MCF 10A (cell line): ENCODE measurements around the gene WDFY2. TPM values are rescaled to one million over a fixed set of nuclear protein-coding genes. Genes with fewer than 3 reads are reported as not detected.

Experiments
- BruUV-seq: library from RNA; stranded (reverse); fragments of 400-500 nt; replicated peaks from 2 replicates; lab custom pipeline; 2021; lab: Mats Ljungman, UMichigan
- CTCF ChIA-PET: fragments of 300-600 bp; sonication (Branson Sonifier 250); formaldehyde crosslinking; extraction: SDS; loops from one replicate; lab custom pipeline; 2021; ENCODE audit warnings: antibody characterized with exemption, inconsistent platforms; lab: Yijun Ruan, JAX
- POLR2A ChIA-PET: fragments of 300-600, 350-650 bp; sonication (Branson Sonifier 250); formaldehyde crosslinking; extraction: SDS; loops from one replicate; lab custom pipeline; 2020; ENCODE audit warnings: antibody characterized with exemption, inconsistent platforms; lab: Yijun Ruan, JAX
- DNase-seq: peaks from one replicate; pipeline ENCODE4 v3.0.0-alpha.2; 2018; ENCODE audit not compliant: unreplicated experiment
- H3K27ac Mint-ChIP-seq: one replicate; pipeline ENCODE4 v1.8.0; 2022; ENCODE audit warnings: mild to moderate bottlenecking, low read depth, mixed read lengths; ENCODE audit not compliant: unreplicated experiment
- H3K27me3 Mint-ChIP-seq: one replicate; pipeline ENCODE4 v1.8.0; 2022; ENCODE audit warnings: mixed read lengths; ENCODE audit not compliant: insufficient read depth, unreplicated experiment
- H3K36me3 Mint-ChIP-seq: one replicate; pipeline ENCODE4 v1.8.0; 2022; ENCODE audit warnings: mild to moderate bottlenecking, moderate library complexity, mixed read lengths; ENCODE audit not compliant: insufficient read depth, unreplicated experiment
- H3K4me1 Mint-ChIP-seq: one replicate; pipeline ENCODE4 v1.8.0; 2022; ENCODE audit warnings: mixed read lengths; ENCODE audit not compliant: insufficient read depth, unreplicated experiment
- H3K4me3 Mint-ChIP-seq: one replicate; pipeline ENCODE4 v1.8.0; 2022; ENCODE audit warnings: mild to moderate bottlenecking, moderate library complexity, mixed read lengths; ENCODE audit not compliant: unreplicated experiment
- H3K9me3 Mint-ChIP-seq: one replicate; pipeline ENCODE4 v1.8.0; 2022; ENCODE audit warnings: mixed read lengths; ENCODE audit not compliant: unreplicated experiment
- intact Hi-C: fragments of 100-400 bp; cut with micrococcal nuclease; formaldehyde crosslinking; loops from 2 replicates; pipeline ENCODE4 v1.14.1; 2022
- total RNA-seq: library from RNA; stranded (reverse); gene quantifications from 2 replicates; pipeline ENCODE4 v1.2.3, GENCODE V29; 2022
- TF ChIP-seq, protein P1 (sequence below): fragments of 200-600 bp; IDR thresholded peaks from one replicate; pipeline ENCODE4 v1.8.0; 2022; ENCODE audit warnings: antibody characterized with exemption, mild to moderate bottlenecking; ENCODE audit not compliant: unreplicated experiment

The WDFY2 gene
- total RNA-seq, 1 experiment from 2014 or later: 56.2 TPM

- Mint-ChIP-seq H3K4me3 (no peak overlapping the region), H3K27me3 (no peaks in the 10 kb centered on the region), H3K36me3 (peaks cover 15% of the 10 kb centered on the region), H3K4me1 (peaks cover 21% of the 10 kb centered on the region), H3K9me3 (no peaks in the 10 kb centered on the region), H3K27ac (no peak overlapping the region)
- intact Hi-C loops: loop anchor here (2.0 to 5.0 kb wide), 4 partner anchors 104 to 294 kb away; partner anchors contain the start of genes INTS6 and WDFY2
- DNase-seq: no peak
- TF ChIP-seq, protein P1, sequence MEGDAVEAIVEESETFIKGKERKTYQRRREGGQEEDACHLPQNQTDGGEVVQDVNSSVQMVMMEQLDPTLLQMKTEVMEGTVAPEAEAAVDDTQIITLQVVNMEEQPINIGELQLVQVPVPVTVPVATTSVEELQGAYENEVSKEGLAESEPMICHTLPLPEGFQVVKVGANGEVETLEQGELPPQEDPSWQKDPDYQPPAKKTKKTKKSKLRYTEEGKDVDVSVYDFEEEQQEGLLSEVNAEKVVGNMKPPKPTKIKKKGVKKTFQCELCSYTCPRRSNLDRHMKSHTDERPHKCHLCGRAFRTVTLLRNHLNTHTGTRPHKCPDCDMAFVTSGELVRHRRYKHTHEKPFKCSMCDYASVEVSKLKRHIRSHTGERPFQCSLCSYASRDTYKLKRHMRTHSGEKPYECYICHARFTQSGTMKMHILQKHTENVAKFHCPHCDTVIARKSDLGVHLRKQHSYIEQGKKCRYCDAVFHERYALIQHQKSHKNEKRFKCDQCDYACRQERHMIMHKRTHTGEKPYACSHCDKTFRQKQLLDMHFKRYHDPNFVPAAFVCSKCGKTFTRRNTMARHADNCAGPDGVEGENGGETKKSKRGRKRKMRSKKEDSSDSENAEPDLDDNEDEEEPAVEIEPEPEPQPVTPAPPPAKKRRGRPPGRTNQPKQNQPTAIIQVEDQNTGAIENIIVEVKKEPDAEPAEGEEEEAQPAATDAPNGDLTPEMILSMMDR: no peak
- ChIA-PET POLR2A (interaction anchor here (0.6 to 5.4 kb wide), 11 partner anchors 50 to 280 kb away, joined by 3 to 28 read pairs (median 5); partner anchors contain the start of gene INTS6), CTCF (interaction anchor here (0.6 to 1.6 kb wide), 13 partner anchors 12 to 1440 kb away, joined by 3 to 9 read pairs (median 3); no protein-coding TSS in a partner anchor)
- no TSS peak for BruUV-seq
Measured at GRCh38 chr13:51730927-51731326, 146.7 kb downstream of the WDFY2 start.

DNA sequence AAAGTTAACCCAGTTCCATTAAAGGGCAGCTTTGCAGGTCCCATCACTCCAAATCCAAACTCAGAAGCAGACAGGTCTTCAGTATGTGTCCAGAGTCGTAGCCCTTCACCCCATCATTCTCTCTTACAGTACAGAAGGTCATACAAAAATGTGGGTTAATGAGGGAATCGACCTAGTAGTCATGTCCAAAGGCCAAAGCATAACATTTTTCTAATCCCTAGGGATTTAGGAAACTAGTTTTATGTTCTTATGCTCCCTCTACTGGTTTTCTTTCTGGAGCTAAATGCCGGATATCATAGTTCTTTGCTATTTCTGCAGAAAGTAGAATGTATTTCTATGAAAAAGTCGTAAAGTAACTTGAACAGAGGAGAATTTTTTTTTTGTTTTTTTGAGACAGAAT is 147.5 kb downstream of the WDFY2 start:
- BruUV-seq: no TSS peak
- Mint-ChIP-seq H3K4me3 (no peak overlapping the region), H3K27ac (peak overlapping the region; percentile 40), H3K36me3 (peaks cover 15% of the 10 kb centered on the region), H3K4me1 (peaks cover 13% of the 10 kb centered on the region), H3K9me3 (no peaks in the 10 kb centered on the region), H3K27me3 (no peaks in the 10 kb centered on the region)
- POLR2A ChIA-PET: interaction anchor here (0.6 to 5.4 kb wide), 11 partner anchors 10 to 297 kb away, joined by 3 to 28 read pairs (median 4); partner anchors contain the start of gene INTS6
- DNase-seq: peak; percentile 26
- intact Hi-C loops: loop anchor here (2.0 to 5.0 kb wide), 4 partner anchors 104 to 294 kb away; partner anchors contain the start of genes INTS6 and WDFY2
- CTCF ChIA-PET: interaction anchor here (0.7 to 1.6 kb wide), 19 partner anchors 9 to 606 kb away, joined by 3 to 9 read pairs (median 3); partner anchors contain the start of gene INTS6
- TF ChIP-seq, protein P1: no peak

DNA sequence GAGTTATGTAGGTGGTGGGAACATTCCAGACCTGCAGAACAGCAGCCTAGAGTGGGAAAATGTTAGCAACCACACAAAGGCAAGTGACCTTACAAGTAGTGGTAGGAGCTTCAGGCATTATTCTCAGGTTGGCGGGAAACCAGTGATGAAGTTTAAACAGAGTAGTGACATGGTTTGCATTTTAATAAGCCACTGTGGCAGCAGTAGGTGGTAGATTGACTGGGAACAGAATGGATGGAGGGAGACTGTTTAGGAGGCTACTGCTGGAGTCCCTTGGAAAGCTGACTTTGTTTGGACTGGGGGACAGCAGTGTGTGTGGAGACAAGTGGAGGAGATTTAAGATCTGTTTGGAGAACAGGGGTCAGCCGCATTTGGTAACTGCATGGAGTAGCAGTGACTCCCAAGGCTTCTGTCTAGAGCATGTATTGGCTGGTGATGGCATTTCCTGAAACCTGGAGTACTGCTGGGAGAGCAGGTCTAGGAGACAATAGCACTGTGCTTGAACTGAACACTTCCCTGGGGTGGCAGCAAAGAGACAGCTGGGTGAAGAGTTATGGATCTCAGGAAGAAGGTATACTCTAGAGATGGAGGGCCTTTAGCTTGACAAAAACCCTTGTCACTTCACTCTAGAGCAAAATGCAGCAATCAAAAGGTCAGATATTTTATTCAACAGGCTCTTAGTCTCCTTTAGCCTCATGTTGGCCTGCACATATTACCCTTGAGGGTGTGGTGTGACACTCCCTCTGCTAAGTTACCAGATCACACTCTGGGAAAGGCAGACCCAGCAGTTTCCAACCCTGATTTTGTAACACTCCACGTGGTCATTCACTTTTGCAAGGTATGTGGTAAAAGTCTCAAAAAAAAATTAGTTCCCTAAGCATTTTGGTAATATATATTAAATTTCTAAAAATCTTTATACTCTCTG is 149.4 kb downstream of the WDFY2 start:
- Mint-ChIP-seq H3K4me1 (peaks cover 10% of the 10 kb centered on the region), H3K27me3 (no peaks in the 10 kb centered on the region), H3K36me3 (peaks cover 25% of the 10 kb centered on the region), H3K9me3 (no peaks in the 10 kb centered on the region), H3K27ac (peak overlapping the region; percentile 82), H3K4me3 (no peak overlapping the region)
- intact Hi-C loops: loop anchor here (5.0 kb wide), 3 partner anchors 106 to 296 kb away; partner anchors contain the start of gene INTS6
- BruUV-seq: no TSS peak
- DNase-seq: peak; percentile 55
- ChIA-PET POLR2A (interaction anchor here (0.6 to 5.4 kb wide), 6 partner anchors 8 to 279 kb away, joined by 3 to 28 read pairs (median 4); partner anchors contain the start of gene INTS6), CTCF (interaction anchor here (0.5 to 1.8 kb wide), 8 partner anchors 46 to 377 kb away, joined by 3 to 8 read pairs (median 4); no protein-coding TSS in a partner anchor)
- TF ChIP-seq, protein P1: no peak
